Activated naive CD4-positive, alpha-beta T cell treated with anti-CD3 and anti-CD28 coated beads, Interleukin-2, amount 50 U/mL, for 24 hours (primary cell): ENCODE results near the gene SATB1.
A peak's percentile ranks its signal among the peaks of the same experiment; 100 is the strongest.

Experiments
- H3K27ac Mint-ChIP-seq: one replicate; pipeline ENCODE4 v1.8.0; 2021; ENCODE audit warnings: mild to moderate bottlenecking, mixed read lengths
- H3K27me3 Mint-ChIP-seq: one replicate; pipeline ENCODE4 v1.8.0; 2021; ENCODE audit warnings: mixed read lengths
- H3K36me3 Mint-ChIP-seq: one replicate; pipeline ENCODE4 v1.8.0; 2021; ENCODE audit warnings: mixed read lengths
- H3K4me1 Mint-ChIP-seq: one replicate; pipeline ENCODE4 v1.8.0; 2021; ENCODE audit warnings: mixed read lengths
- H3K4me3 Mint-ChIP-seq: one replicate; pipeline ENCODE4 v1.8.0; 2021; ENCODE audit warnings: mild to moderate bottlenecking, mixed read lengths
- H3K9me3 Mint-ChIP-seq: one replicate; pipeline ENCODE4 v1.8.0; 2021; ENCODE audit warnings: mixed read lengths

SATB1 gene

GRCh38 chr3:18393906-18394305 lies 31.2 kb downstream of the SATB1 start:
- H3K4me3 Mint-ChIP-seq, result peak overlapping the region; percentile 55
- no peaks in the 10 kb centered on the region for H3K27me3 Mint-ChIP-seq
- peaks cover 38% of the 10 kb centered on the region for H3K36me3 Mint-ChIP-seq
- H3K4me1 Mint-ChIP-seq, result peaks cover 92% of the 10 kb centered on the region
- peak overlapping the region; percentile 91 for H3K27ac Mint-ChIP-seq
- H3K9me3 Mint-ChIP-seq, result no peaks in the 10 kb centered on the region

- H3K9me3 Mint-ChIP-seq, result no peaks in the 10 kb centered on the region
- peak overlapping the region; percentile 56 for H3K4me3 Mint-ChIP-seq
- H3K27me3 Mint-ChIP-seq, result no peaks in the 10 kb centered on the region
- H3K27ac Mint-ChIP-seq, result peak overlapping the region; percentile 75
- peaks cover 30% of the 10 kb centered on the region for H3K36me3 Mint-ChIP-seq
- H3K4me1 Mint-ChIP-seq, result peaks cover 83% of the 10 kb centered on the region
These were observed 35.0 kb downstream of the SATB1 start for GRCh38 chr3:18390024-18390660.

GRCh38 chr3:18389108-18389733 lies 35.9 kb downstream of the SATB1 start:
- Mint-ChIP-seq H3K36me3 (peaks cover 25% of the 10 kb centered on the region), H3K27ac (peak overlapping the region; percentile 35), H3K27me3 (no peaks in the 10 kb centered on the region), H3K4me1 (peaks cover 79% of the 10 kb centered on the region), H3K9me3 (no peaks in the 10 kb centered on the region), H3K4me3 (no peak overlapping the region)

GRCh38 chr3:18386274-18386890 lies 38.8 kb downstream of the SATB1 start:
- Mint-ChIP-seq H3K36me3 (peaks cover 19% of the 10 kb centered on the region), H3K4me1 (peaks cover 78% of the 10 kb centered on the region), H3K4me3 (no peak overlapping the region), H3K27me3 (no peaks in the 10 kb centered on the region), H3K27ac (peak overlapping the region; percentile 41), H3K9me3 (no peaks in the 10 kb centered on the region)

GRCh38 chr3:18385706-18386105 lies 39.4 kb downstream of the SATB1 start:
- Mint-ChIP-seq H3K4me1 (peaks cover 81% of the 10 kb centered on the region), H3K9me3 (no peaks in the 10 kb centered on the region), H3K27me3 (no peaks in the 10 kb centered on the region), H3K4me3 (no peak overlapping the region), H3K36me3 (peaks cover 19% of the 10 kb centered on the region), H3K27ac (no peak overlapping the region)

- Mint-ChIP-seq H3K36me3 (peaks cover 12% of the 10 kb centered on the region), H3K4me1 (peaks cover 81% of the 10 kb centered on the region), H3K4me3 (peak overlapping the region; percentile 21), H3K9me3 (no peaks in the 10 kb centered on the region), H3K27me3 (no peaks in the 10 kb centered on the region), H3K27ac (peak overlapping the region; percentile 81)
These were observed 42.3 kb downstream of the SATB1 start for GRCh38 chr3:18382760-18383369.

GRCh38 chr3:18379647-18380046 lies 45.5 kb downstream of the SATB1 start:
- Mint-ChIP-seq H3K27ac (peak overlapping the region; percentile 88), H3K36me3 (peaks cover 14% of the 10 kb centered on the region), H3K27me3 (no peaks in the 10 kb centered on the region), H3K4me1 (peaks cover 96% of the 10 kb centered on the region), H3K9me3 (no peaks in the 10 kb centered on the region), H3K4me3 (no peak overlapping the region)

GRCh38 chr3:18378218-18378617 lies 46.9 kb downstream of the SATB1 start:
- Mint-ChIP-seq H3K27ac (peak overlapping the region; percentile 80), H3K9me3 (no peaks in the 10 kb centered on the region), H3K27me3 (no peaks in the 10 kb centered on the region), H3K4me3 (no peak overlapping the region), H3K36me3 (peaks cover 20% of the 10 kb centered on the region), H3K4me1 (peaks cover 96% of the 10 kb centered on the region)

GRCh38 chr3:18376682-18377081 lies 48.5 kb downstream of the SATB1 start:
- H3K27ac Mint-ChIP-seq, result no peak overlapping the region
- no peak overlapping the region for H3K4me3 Mint-ChIP-seq

GRCh38 chr3:18372786-18373405 lies 52.2 kb downstream of the SATB1 start:
- H3K4me1 Mint-ChIP-seq, result peaks cover 99% of the 10 kb centered on the region
- H3K27me3 Mint-ChIP-seq, result no peaks in the 10 kb centered on the region
- H3K4me3 Mint-ChIP-seq, result peak overlapping the region; percentile 13
- no peaks in the 10 kb centered on the region for H3K9me3 Mint-ChIP-seq
- H3K36me3 Mint-ChIP-seq, result peaks cover 27% of the 10 kb centered on the region
- H3K27ac Mint-ChIP-seq, result peak overlapping the region; percentile 75

More at GRCh38 chr3:18376682-18377081, 48.5 kb downstream of the SATB1 start:
- H3K36me3 Mint-ChIP-seq, result peaks cover 15% of the 10 kb centered on the region
- H3K4me1 Mint-ChIP-seq, result peaks cover 96% of the 10 kb centered on the region
- no peaks in the 10 kb centered on the region for H3K9me3 Mint-ChIP-seq
- no peaks in the 10 kb centered on the region for H3K27me3 Mint-ChIP-seq

GRCh38 chr3:18370672-18371071 lies 54.5 kb downstream of the SATB1 start:
- H3K36me3 Mint-ChIP-seq, result peaks cover 37% of the 10 kb centered on the region
- no peaks in the 10 kb centered on the region for H3K9me3 Mint-ChIP-seq
- peaks cover 99% of the 10 kb centered on the region for H3K4me1 Mint-ChIP-seq
- no peaks in the 10 kb centered on the region for H3K27me3 Mint-ChIP-seq
- peak overlapping the region; percentile 36 for H3K4me3 Mint-ChIP-seq
- H3K27ac Mint-ChIP-seq, result peak overlapping the region; percentile 89

- no peaks in the 10 kb centered on the region for H3K27me3 Mint-ChIP-seq
- H3K36me3 Mint-ChIP-seq, result peaks cover 34% of the 10 kb centered on the region
- no peak overlapping the region for H3K4me3 Mint-ChIP-seq
- H3K4me1 Mint-ChIP-seq, result peaks cover 96% of the 10 kb centered on the region
- H3K27ac Mint-ChIP-seq, result peak overlapping the region; percentile 93
- no peaks in the 10 kb centered on the region for H3K9me3 Mint-ChIP-seq
These were observed 55.5 kb downstream of the SATB1 start for GRCh38 chr3:18369551-18370185.

GRCh38 chr3:18366258-18366657 lies 58.9 kb downstream of the SATB1 start:
- Mint-ChIP-seq H3K9me3 (no peaks in the 10 kb centered on the region), H3K4me3 (no peak overlapping the region), H3K4me1 (peaks cover 87% of the 10 kb centered on the region), H3K27ac (peak overlapping the region; percentile 98), H3K27me3 (no peaks in the 10 kb centered on the region), H3K36me3 (peaks cover 30% of the 10 kb centered on the region)

GRCh38 chr3:18363338-18363737 lies 61.8 kb downstream of the SATB1 start:
- Mint-ChIP-seq H3K4me1 (peaks cover 83% of the 10 kb centered on the region), H3K36me3 (peaks cover 43% of the 10 kb centered on the region), H3K9me3 (no peaks in the 10 kb centered on the region)

GRCh38 chr3:18357747-18358146 lies 67.4 kb downstream of the SATB1 start:
- H3K27ac Mint-ChIP-seq, result peak overlapping the region; percentile 88
- no peaks in the 10 kb centered on the region for H3K9me3 Mint-ChIP-seq
- H3K36me3 Mint-ChIP-seq, result peaks cover 28% of the 10 kb centered on the region
- peaks cover 68% of the 10 kb centered on the region for H3K4me1 Mint-ChIP-seq
- no peaks in the 10 kb centered on the region for H3K27me3 Mint-ChIP-seq
- H3K4me3 Mint-ChIP-seq, result no peak overlapping the region

More at GRCh38 chr3:18363338-18363737, 61.8 kb downstream of the SATB1 start:
- Mint-ChIP-seq H3K27ac (peak overlapping the region; percentile 72), H3K4me3 (no peak overlapping the region), H3K27me3 (no peaks in the 10 kb centered on the region)
